Activated CD4-positive, alpha-beta T cell treated with anti-CD3 and anti-CD28 coated beads, Interleukin-2, amount 50 U/mL, for 1 hour (primary cell): Measurements from ENCODE around the gene SLC17A9.
"Not testable (repeated sequence)": the region's sequence is repeated elsewhere in the genome, so short reads cannot be mapped to it uniquely, and the experiment has no call there.

Experiments used
- DNase-seq: peaks from one replicate; pipeline ENCODE4 v3.0.0-alpha.2; 2020

Gene SLC17A9

DNA sequence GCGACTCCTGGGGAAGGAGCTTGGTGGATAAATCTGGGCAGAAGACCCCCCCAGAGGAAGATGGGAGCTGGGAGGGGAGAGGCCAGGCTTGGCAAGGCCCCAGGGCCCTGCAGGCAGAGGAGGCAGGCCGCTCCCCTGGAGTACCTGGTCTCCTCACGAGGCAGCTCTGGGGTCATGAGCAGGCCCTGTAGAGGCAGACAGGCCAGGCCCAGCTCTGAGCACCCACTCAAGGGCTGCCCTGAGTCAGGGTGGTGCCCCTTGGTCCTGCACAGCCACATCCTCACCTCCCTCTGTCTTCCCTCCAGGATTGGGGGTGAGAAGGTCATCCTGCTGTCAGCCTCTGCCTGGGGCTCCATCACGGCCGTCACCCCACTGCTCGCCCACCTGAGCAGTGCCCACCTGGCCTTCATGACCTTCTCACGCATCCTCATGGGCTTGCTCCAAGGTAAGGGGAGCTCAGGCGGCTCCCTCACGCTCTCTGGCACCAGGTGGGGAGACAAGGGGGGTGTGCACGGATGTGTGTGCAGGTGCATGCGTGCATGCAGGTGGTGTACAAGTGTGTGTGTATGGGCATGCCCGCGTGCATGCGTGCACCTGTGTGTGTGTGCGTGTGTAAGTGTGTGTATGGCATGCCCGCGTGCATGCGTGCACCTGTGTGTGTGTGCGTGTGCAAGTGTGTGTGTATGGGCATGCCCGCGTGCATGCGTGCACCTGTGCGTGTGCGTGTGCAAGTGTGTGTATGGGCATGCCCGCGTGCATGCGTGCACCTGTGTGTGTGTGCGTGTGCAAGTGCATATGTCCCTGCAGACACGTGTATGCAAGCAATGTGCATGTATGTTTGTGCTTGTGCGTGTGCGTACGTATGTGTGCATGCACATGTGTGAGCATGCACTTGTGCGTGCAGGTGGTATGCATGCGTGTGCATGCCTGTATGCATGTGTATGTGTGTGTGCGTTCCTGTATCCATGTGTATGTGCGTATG is 4.9 kb downstream of the SLC17A9 start:
- no peak for DNase-seq

DNA sequence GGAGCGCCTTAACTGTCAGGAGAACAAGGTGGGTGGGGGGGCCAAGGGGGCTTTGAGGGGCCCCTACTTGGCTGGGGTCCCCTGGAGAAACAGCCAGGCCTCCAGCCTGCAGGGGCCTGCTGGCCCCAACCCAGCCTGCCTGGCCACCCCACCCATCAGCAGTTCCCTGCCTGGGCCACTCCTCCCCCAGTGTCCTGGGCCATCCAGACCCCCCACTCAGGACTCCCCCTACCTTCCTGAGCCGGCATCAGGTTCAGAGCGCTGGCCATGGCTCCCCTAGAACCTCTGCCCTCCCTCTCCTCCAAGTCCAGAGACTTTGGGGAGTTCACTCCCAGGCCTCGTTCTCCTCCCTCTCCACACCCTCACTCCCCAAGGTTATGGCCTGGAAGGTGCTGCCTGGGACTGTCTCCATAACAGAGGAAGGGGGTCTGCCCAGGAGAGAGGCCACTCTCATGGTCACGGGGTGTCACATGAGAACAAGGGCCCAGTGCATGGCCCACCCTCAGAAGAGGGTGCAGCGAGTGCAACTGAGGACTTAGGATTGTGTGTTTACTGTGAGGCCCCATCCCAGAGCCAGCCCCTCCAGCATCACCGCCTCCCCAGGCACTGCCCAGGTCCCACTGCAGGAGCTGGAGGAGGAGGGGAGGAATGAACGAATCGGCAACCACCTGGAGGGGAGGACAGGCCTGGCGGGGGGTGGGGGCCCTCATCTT is 6.0 kb downstream of the SLC17A9 start:
- no peak for DNase-seq

DNA sequence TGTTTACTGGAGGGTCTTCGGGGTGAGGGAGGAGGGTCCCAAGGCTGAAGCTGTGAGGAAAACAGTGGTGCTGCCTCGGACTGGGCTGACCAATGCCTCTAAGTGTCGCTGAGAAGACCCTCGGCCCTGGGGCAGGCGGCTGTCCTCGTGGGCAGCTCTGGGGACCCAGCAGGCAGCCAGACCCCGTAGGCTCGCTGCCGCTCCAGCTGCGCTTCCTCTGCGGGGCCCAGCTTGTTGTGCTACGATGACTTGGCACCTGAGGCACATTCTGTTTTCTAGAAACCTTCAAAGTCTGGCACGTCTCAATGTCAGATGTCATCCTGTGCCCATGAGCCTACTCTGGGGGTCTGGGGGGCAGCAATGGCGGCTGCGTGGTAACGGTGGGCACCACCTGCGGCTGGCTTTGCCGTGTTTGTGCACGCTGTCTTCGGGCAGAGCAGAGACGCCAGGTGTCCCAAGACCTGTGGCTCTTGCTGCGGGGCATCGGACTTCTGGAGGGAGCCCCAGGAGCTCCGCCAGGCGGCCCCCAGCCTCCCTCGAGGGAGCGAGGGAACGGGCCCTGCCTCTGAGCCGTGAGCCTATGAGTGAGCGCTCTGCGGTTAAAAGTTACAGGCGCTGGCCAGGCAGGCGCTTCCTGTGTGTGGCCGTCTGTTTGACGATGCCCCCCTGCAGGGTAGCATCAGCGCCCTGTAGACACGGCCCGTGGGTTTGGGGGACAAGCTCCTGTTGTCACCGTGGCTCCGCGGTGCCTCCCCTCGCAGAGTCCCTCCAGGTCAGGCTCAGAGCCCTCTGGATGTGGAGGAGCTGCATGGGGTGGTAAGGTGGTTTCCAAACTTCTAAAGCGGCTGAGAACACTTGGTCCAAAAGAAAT is 6.8 kb downstream of the SLC17A9 start:
- DNase-seq: no peak

DNA sequence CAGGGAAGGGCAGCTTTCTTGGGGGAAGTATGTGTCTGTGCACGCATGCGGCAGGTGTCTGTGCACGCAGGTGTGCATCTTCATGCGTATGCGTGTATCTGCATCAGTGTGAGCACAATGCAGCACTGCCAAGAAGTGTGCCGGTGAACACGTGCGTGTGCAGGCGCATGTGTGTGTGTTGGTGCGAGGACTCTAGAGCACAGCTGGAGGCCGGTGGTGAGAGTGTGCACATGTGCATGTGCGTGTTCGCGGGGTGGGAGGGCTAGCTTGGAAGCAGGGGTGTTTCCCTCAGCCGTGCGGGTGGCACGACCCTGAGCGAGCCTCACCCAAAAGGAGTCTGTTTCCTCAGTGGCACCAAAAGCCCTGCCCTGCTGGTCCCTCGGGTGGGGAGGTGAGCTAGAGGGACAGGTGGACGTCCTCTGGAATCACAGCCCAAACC is 7.5 kb downstream of the SLC17A9 start:
- no peak for DNase-seq

DNA sequence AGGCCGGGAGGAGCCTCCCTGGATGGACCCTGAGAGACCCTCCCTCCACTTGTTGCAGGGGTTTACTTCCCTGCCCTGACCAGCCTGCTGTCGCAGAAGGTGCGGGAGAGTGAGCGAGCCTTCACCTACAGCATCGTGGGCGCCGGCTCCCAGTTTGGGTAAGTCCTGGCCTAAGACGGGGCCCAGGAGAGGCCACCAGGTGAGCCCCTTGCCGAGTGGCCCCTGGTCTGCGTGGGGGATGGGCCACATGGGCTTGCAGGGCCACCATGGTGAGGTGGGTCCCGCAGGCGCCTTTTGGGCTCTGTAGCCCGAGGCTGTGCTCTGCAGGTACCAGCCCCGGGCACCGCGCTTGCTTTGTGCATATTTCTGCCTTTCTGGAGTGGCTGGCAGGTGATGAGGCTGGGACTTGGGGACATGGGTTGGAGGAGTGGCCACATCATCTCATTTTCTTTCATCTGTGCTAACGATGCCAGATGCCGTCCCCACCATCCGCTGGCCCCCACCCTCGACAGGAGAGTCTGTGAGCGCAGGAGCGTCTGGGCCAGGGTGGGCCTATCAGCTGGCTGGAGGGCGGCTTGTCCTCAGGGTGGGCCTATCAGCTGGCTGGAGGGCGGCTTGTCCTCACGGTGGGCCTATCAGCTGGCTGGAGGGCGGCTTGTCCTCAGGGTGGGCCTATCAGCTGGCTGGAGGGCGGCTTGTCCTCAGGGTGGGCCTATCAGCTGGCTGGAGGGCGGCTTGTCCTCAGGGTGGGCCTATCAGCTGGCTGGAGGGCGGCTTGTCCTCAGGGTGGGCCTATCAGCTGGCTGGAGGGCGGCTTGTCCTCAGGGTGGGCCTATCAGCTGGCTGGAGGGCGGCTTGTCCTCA is 8.2 kb downstream of the SLC17A9 start:
- not testable (repeated sequence) for DNase-seq

DNA sequence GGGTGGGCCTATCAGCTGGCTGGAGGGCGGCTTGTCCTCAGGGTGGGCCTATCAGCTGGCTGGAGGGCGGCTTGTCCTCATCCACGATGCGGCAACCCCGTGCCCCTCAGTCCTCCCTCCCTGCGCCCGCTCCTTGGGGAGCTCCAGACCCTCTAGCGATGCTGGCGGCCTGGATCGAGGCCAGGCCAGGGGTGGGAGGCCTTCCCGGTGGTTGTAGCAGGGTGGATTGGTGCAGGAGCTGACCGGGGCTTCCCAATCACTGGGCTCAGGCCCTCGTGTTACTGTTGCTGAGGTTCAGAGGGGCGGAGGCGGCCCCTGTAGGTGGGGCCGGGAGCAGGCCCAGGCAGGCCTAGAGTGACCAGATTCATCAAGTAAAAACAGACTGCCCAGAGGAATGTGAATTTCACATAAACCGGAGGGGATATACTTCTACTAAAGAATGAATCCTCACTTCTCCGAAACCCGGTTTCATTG is 8.8 kb downstream of the SLC17A9 start:
- DNase-seq: no peak

DNA sequence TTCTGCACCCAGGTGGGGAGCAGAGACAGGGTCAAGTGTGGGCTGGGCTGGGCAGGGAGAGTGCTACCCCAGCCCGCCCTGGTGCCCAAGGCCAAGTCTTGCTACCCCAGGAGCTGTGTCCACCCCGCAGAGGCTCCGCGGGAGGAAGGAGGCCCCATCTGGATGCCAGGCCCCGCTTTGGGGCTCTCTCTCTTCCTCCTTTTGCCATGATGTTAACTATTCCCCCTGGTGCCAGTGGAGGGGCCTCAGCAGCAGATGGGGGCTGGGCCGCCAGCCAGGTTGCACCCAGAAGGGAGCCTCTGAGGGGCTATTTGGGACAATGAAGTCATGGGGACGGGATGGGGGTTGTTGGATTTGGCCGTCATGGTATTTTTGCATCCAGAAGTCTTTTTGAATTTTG is 9.3 kb downstream of the SLC17A9 start:
- DNase-seq: no peak

DNA sequence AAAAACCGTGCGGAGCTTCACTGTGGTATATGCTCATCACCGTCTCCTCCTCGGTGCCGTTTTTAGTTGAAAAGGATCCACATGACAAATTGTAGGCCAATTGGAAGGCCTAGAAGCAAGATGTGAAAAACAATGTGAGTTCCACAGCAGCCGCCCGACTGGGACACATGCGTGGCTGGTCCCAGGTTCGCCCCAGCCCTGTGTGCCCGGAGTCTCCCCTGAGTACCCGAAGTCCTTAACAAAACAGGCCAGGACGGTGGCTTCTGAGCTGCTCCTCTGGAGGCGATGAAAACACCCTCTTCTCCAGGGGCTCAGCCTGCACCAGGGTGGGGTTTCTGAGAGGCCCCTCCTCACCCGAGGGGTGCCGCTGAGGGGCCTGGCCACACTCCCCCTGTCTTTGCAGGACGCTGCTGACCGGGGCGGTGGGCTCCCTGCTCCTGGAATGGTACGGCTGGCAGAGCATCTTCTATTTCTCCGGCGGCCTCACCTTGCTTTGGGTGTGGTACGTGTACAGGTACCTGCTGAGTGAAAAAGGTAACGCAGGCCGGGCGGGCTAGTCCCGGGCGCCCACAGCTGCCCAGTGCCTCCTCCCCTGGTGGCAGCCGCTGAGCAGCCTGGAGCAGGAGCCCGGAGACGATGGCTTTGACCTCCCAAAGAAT is 9.8 kb downstream of the SLC17A9 start:
- DNase-seq: no peak

DNA sequence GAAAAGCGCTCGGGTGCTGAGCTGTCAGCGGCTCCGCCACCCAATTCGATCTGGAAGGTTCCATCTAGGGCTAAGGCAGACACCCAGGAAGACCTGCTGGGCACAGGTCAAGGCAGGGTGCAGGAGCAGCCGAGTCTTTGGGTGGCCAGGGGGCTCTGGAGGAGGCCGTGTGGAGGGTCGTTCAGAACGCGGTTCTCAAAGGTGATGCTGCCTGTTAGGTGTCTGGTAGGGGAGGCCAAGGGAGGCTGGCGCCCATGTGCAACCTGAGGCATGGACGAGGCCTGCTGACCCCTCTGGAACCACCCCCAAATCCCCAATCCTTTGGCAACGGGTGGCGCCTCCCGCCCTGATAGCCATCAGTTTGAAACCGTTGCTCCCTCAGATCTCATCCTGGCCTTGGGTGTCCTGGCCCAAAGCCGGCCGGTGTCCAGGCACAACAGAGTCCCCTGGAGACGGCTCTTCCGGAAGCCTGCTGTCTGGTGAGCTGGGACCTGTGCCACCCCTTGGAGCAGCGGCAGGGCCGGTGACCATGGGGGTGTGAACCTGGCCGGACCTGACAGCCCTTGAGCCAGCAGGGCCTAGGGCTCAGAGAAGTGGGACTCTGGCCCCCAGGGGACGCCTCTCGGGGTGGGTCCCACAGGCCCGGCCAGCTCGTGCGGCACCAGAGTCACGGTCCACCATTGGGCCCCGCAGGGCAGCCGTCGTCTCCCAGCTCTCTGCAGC is 10.5 kb downstream of the SLC17A9 start:
- no peak for DNase-seq

DNA sequence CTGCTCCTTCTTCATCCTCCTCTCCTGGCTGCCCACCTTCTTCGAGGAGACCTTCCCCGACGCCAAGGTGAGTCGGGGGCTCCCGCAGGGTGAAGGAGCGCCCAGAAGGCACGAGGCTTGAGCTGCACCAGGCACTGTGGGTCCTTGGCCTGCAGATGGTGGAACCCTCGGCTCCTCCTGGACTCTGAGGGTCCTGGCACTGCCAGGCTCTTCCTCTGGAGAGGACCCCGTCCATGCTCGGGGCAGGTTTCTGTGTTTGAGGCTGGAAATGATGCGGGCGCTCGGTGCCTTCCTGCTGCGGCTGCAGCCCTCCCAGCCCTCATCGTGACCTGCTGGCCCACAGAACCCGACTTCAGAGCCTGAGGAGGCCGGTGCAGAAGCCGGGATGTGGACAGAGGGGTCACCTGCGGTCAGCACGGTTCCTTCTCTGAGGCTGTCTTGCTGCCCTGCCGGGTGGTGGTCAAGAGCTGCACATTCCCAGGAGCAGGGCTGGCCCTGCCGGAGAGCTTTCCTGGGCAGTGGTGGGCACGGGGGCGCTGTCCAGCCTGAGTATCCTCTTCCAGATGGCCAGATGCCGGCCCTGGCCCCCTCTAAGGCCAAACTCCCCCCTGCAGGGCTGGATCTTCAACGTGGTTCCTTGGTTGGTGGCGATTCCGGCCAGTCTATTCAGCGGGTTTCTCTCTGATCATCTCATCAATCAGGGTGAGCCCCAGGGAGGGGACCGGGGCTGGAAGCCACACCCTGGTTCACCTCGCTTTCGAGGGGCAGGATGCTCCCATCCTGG is 11.3 kb downstream of the SLC17A9 start:
- DNase-seq: no peak

DNA sequence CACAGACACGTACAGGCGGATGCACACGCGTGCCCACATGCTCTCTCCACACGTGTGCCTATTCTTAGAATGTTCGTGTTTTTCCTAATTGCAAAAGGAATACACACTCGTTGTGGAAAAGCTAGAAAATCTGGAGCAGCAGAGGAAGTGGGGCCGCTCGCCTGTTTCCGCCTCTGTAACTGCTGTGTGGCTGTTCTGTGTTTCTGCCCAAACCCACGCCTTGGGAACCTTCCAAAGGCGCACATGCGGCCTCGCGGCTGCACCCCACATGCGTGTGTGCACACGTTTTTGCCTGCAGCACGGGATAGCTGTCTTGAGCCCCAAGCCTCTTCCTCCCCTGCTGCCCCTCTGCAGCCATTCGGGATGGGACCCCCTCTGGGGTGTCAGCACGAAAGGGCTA is 12.2 kb downstream of the SLC17A9 start:
- no peak for DNase-seq

DNA sequence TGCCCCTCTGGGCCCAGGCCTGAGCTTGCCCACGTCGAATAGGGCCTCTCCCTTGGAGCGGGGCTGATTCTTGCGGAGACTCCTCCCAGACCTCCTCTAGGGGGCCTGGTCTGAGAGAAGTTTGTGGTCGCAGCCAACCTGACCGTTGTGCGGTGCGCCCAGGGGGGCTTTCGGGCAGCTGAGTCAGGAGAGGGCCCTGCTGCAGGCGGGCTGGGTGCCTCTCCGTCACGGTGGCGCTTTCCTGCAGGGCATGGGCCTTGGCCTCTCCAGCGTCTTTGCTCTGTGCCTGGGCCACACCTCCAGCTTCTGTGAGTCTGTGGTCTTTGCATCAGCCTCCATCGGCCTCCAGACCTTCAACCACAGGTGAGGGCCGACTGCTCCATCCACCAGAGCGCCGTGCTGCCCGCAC is 12.9 kb downstream of the SLC17A9 start:
- DNase-seq: no peak

DNA sequence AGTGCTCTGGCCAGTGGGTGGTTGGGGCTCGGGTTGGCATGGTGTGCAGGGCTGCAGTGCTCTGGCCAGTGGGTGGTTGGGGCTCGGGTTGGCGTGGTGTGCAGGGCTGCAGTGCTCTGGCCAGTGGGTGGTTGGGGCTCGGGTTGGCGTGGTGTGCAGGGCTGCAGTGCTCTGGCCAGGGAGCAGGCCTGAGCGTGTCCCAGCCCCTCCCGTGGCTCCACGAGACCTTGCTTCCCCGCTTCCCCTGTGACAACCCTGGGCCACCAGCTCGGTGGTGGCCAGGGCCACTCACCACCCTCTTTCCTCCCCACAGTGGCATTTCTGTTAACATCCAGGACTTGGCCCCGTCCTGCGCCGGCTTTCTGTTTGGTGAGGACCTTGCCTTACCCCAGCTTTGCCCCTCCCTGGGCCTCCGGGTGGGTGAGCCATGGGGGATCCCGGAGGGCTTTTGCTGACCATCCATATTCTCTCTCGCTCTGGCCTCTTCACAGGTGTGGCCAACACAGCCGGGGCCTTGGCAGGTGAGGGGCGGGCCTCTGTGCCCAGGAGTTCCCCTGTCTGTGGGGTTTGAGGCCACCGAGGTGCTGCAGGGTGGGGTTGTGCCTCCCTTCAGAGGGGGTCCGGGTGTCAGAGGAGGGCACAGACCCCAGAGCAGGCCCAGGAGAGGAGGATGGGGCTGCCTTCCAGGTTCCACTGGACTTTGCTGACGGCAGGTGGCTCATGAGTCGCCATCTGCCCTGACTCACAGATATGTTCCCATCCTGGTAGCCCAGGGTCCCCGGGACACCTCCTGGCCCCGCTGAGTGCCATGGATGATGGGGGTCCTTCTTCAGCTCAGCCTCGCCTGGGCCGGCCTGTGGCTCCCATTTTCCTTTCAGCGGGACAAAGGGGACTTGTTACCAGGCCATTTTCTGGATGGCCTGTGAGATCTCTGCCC is 14.0 kb downstream of the SLC17A9 start:
- DNase-seq: no peak

DNA sequence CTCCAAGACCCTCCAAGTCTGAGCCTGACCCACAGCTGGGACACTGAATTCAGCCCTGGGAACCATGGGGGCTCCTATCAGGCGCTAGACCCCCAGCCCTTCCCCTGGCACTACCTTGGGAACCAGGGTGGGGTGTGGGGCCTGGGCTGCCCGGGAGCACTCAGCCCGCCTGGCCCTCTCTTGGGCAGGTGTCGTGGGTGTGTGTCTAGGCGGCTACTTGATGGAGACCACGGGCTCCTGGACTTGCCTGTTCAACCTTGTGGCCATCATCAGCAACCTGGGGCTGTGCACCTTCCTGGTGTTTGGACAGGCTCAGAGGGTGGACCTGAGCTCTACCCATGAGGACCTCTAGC is 14.6 kb downstream of the SLC17A9 start:
- no peak for DNase-seq

DNA sequence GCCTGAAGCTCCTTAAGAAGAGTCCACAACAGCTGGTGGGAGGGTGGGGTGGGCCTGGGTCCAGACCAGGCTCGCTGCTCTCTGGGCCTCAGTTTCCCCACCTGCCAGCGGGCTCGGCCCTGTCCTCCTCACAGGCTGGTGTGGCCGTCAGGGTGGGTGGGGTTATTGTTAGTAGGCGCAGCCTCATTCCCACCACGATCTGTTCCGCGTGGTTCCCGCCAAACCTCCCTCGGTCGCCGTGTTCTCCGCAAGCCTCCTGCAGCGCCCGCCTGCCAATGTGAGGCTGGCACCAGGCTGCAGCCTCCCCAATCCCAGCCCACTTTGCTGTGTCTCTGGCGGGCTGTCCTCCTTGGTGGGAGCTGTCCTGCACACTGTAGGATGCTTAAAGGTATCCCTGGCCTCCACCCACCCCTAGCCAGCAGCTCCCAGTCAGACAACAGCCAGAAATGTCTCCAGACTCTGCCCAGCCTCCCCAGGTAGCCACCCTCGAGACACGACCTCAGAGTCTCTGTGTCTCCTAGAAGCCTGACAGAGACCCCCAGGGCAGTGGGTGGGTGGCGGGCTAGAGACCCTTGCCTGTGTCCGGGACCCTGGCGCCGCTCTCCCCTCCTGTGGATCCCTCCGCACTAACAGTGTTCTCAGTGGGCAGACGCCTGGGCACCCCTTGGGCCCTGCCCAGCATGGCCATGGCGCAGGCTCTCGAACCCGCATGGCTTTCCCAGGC is 15.3 kb downstream of the SLC17A9 start:
- no peak for DNase-seq

DNA sequence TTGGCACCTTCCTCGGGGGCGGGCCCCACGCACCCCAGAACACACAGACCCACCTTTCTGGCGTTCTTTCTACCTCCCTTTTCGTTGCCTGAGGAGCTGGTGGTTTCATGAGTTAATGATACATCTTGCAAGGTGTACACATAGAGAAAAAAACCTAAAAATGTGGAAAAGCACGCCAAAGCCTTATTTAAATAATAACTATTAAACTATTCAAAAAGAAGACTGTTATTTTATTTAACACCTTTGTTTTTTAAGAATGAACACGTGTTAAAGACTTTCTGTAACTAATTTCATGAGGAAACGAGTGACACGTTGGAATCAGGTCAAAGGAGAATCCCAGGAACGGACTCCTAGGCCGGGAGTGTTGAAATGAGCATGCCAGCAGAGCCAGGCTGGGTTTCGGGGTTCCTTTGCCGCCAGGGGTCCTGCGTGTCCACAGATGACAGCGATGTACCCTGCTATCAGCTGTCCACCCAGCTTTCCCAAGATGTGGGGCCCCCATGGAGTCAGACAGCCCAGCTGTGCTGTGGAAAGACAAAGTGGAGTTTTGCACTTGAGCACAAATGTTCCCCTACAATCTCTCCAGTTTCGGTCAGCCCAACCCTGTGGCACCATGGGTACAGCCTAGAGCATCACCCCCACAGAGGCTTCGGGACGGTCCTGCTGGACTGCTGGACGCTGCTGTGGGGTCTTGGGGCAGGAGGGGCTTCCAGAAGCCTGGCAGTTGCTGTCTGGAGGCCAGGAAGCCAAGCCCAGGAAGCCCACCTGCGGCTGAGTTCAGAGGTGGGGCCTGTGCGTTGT is 16.1 kb downstream of the SLC17A9 start:
- no peak for DNase-seq

DNA sequence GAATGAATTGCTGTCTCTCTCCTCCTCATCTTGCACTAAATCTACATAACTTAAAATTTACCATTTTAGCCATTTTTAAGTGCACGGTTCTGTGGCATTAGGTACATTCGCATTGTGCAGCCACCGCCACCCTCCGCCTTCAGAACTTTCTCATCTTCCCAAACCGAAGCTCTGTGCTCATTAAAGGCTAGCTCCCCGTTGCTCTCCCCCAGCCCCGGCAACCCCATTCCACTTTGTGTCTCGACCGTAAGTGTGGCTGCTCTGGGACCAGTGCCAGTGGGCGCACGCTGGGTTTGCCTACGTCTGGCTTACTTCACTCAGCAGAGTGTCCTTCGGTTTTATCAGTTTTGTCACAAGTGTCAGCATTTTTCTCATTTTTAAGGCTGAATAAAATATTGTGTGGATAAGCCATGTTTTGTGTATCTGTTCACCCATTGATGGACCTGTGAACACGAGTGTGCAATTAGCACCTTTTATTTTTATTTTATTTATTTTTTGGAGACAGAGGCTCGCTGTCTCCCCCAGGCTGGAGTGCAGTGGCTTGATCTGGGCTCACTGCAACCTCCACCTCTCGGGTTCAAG is 16.8 kb downstream of the SLC17A9 start:
- DNase-seq: no peak
